Spleen (tissue), 7 donors: ENCODE data around the gene VWA3B.

Experiments
- POLR2A ChIP-seq, 3 donors: fragments of 450-650 bp; IDR thresholded peaks; one replicate each; pipeline ENCODE4 v1.5.1; 2017; ENCODE audit warnings: antibody characterized with exemption in 3 of 3, mild to moderate bottlenecking in 1 of 3
- POLR2AphosphoS5 ChIP-seq, 3 donors: sonication (generic); formaldehyde crosslinking; IDR thresholded peaks; one replicate each; pipeline ENCODE4 v1.5.1; 2017; ENCODE audit warnings: antibody characterized with exemption in 3 of 3
- TF ChIP-seq, protein P1 (sequence below), 11 experiments: fragments of 200-600 bp in 7 of 11; fragments of 450-650 bp in 4 of 11; sonication (generic) in 4 of 11; IDR thresholded peaks in 8 of 11; conservative IDR thresholded peaks in 3 of 11; 1 replicate in 7 of 11; 2 replicates in 4 of 11; pipeline versions ENCODE4 v1.4.0 to v1.8.0; 2016 to 2021; ENCODE audit warnings: antibody characterized with exemption in 11 of 11, inconsistent platforms in 4 of 11, mild to moderate bottlenecking in 1 of 11
- donor health status: DM: no; HTN: no; CAD: no; lungs with moderate emphysema.
- donor health status: DM: no; HTN: no; CAD: no.
- donor health status: DM: no; HTN: no; CAD: no.

DNA sequence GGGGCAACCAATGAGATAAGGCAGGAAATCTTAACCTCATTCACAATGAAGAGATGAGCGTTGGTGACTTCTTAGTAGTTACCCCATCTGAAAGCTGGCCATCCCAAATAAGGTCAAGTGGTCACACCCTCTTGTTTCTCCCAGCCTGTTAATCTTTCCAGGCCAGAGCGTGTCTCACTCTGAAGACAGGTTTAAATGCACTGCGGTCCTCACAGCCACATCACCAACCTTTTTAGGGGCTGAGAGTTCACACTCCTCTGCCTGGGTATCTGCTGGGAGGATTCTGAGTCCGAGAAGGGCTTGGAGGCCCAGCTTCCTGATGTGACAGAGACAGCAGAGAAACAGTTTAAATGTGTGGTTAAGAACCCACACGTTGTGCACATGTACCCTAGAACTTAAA lies 246.0 kb downstream of the VWA3B start:
- TF ChIP-seq, protein P1, sequence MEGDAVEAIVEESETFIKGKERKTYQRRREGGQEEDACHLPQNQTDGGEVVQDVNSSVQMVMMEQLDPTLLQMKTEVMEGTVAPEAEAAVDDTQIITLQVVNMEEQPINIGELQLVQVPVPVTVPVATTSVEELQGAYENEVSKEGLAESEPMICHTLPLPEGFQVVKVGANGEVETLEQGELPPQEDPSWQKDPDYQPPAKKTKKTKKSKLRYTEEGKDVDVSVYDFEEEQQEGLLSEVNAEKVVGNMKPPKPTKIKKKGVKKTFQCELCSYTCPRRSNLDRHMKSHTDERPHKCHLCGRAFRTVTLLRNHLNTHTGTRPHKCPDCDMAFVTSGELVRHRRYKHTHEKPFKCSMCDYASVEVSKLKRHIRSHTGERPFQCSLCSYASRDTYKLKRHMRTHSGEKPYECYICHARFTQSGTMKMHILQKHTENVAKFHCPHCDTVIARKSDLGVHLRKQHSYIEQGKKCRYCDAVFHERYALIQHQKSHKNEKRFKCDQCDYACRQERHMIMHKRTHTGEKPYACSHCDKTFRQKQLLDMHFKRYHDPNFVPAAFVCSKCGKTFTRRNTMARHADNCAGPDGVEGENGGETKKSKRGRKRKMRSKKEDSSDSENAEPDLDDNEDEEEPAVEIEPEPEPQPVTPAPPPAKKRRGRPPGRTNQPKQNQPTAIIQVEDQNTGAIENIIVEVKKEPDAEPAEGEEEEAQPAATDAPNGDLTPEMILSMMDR (IDR thresholded peaks at IDR 0.05 in 8 of 11, conservative IDR thresholded peaks at IDR 0.05 in 3 of 11), result no peak
- TF ChIP-seq POLR2AphosphoS5 (IDR thresholded peaks at IDR 0.05) (no peak), POLR2A (IDR thresholded peaks at IDR 0.05) (no peak)
